ENCODE measurements around the gene KRTAP9-7. TPM values are rescaled to one million over a fixed set of nuclear protein-coding genes. Genes with fewer than 3 reads are reported as not detected.

Gene KRTAP9-7
- total and polyA plus RNA-seq, 4 donors: not detected

DNA sequence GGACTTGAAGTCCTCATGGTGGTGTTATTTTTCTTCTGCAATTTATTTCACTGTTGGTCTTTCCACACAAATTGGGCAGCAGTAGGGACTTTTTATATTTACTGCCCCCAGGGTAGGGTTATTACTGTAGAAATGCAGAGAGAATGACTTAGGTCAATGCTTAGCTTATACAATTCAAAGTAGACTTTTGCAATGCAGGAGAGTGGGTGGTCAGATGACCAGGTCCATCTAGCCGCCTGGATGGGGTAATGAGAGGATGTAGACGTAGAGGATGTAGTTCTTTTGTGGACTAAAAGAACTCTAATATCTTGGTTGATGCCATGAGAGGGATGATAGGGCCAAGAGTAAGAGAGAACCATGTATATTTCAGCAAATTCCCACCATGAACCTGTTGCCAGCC, 42.7 kb downstream of the KRTAP9-7 start:
- H3K4me1 ChIP-seq (ENCODE audit: control insufficient read depth in 4 of 4, insufficient read depth in 4 of 4, low read length in 3 of 4): no peaks in the 10 kb centered on the region
- 60% methylated on average over 2 of the region's 2 CpGs for WGBS
- no peak overlapping the region for H3K9ac ChIP-seq (ENCODE audit: low read depth in 1 of 2, low read length in 2 of 2)
- H3K4me3 ChIP-seq (ENCODE audit: low read depth in 1 of 3, low read length in 3 of 3): no peak overlapping the region
- H3K27ac ChIP-seq (ENCODE audit: low read depth in 1 of 2, low read length in 2 of 2): no peak overlapping the region
- DNase-seq (ENCODE audit: low spot score): no peak
- no peaks in the 10 kb centered on the region for H3K27me3 ChIP-seq (ENCODE audit: control insufficient read depth in 4 of 4, insufficient read depth in 4 of 4, low read length in 3 of 4)
- TF ChIP-seq, protein P1, sequence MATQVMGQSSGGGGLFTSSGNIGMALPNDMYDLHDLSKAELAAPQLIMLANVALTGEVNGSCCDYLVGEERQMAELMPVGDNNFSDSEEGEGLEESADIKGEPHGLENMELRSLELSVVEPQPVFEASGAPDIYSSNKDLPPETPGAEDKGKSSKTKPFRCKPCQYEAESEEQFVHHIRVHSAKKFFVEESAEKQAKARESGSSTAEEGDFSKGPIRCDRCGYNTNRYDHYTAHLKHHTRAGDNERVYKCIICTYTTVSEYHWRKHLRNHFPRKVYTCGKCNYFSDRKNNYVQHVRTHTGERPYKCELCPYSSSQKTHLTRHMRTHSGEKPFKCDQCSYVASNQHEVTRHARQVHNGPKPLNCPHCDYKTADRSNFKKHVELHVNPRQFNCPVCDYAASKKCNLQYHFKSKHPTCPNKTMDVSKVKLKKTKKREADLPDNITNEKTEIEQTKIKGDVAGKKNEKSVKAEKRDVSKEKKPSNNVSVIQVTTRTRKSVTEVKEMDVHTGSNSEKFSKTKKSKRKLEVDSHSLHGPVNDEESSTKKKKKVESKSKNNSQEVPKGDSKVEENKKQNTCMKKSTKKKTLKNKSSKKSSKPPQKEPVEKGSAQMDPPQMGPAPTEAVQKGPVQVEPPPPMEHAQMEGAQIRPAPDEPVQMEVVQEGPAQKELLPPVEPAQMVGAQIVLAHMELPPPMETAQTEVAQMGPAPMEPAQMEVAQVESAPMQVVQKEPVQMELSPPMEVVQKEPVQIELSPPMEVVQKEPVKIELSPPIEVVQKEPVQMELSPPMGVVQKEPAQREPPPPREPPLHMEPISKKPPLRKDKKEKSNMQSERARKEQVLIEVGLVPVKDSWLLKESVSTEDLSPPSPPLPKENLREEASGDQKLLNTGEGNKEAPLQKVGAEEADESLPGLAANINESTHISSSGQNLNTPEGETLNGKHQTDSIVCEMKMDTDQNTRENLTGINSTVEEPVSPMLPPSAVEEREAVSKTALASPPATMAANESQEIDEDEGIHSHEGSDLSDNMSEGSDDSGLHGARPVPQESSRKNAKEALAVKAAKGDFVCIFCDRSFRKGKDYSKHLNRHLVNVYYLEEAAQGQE (IDR thresholded peaks at IDR 0.05): no peak
- TF ChIP-seq, protein P2, sequence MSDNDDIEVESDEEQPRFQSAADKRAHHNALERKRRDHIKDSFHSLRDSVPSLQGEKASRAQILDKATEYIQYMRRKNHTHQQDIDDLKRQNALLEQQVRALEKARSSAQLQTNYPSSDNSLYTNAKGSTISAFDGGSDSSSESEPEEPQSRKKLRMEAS (IDR thresholded peaks at IDR 0.05): no peak
- no peaks in the 10 kb centered on the region for H3K36me3 ChIP-seq (ENCODE audit: control insufficient read depth in 4 of 4, insufficient read depth in 3 of 4, low read depth in 1 of 4, low read length in 3 of 4)
- peaks cover 0 to 5% (median under 1%) of the 10 kb centered on the region in 4 donors for H3K9me3 ChIP-seq (ENCODE audit: control insufficient read depth in 4 of 4, low read length in 3 of 4)

DNA sequence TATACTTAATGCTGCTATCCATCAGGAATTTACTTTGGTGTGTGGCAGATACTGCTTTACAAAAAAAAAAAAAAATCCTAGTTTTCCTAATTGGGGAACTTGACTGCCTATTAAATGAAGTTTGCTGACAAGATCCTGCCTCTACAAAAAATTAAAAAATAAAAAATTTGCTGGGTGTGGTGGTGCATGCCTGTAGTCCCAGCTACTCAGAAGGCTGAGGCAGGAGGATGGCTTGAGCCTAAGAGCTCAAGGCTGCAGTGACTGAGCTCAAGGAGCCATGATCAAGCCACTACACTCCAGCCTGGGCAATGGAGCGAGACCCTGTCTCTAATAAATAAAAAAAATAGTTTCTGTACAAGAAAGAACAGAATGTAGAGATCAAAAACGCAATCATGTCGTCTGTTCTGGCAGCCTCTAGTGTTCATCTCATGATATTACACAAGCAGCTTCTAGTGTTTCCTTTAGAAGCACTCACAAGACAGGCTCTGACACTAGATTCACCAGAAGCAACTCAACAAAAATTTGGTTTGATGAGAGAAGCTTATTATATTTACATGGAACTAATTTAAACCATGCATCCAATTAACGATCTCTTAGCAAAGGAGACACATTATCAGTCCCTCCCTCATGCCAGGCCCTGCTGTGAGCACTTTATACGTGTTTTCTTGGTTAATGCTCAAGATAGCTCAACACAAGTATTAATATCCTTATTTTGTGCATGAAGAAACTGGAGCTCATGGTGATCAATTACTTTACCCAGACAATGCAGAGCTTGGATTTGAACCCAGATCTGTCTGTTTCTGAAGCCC, 46.8 kb downstream of the KRTAP9-7 start:
- WGBS: 32% methylated on average over 5 of the region's 5 CpGs
- H3K4me3 ChIP-seq (ENCODE audit: low read depth in 1 of 3, low read length in 3 of 3): no peak overlapping the region
- H3K27me3 ChIP-seq (ENCODE audit: control insufficient read depth in 4 of 4, insufficient read depth in 4 of 4, low read length in 3 of 4): no peaks in the 10 kb centered on the region
- H3K9me3 ChIP-seq (ENCODE audit: control insufficient read depth in 4 of 4, low read length in 3 of 4): peaks cover 0 to 5% (median under 1%) of the 10 kb centered on the region in 4 donors
- H3K4me1 ChIP-seq (ENCODE audit: control insufficient read depth in 4 of 4, insufficient read depth in 4 of 4, low read length in 3 of 4): no peaks in the 10 kb centered on the region
- no peak overlapping the region for H3K27ac ChIP-seq (ENCODE audit: low read depth in 1 of 2, low read length in 2 of 2)
- no peak for DNase-seq (ENCODE audit: low spot score)
- TF ChIP-seq RAD21 (IDR thresholded peaks at IDR 0.05): peak; percentile 70 to 74
- TF ChIP-seq, protein P3, sequence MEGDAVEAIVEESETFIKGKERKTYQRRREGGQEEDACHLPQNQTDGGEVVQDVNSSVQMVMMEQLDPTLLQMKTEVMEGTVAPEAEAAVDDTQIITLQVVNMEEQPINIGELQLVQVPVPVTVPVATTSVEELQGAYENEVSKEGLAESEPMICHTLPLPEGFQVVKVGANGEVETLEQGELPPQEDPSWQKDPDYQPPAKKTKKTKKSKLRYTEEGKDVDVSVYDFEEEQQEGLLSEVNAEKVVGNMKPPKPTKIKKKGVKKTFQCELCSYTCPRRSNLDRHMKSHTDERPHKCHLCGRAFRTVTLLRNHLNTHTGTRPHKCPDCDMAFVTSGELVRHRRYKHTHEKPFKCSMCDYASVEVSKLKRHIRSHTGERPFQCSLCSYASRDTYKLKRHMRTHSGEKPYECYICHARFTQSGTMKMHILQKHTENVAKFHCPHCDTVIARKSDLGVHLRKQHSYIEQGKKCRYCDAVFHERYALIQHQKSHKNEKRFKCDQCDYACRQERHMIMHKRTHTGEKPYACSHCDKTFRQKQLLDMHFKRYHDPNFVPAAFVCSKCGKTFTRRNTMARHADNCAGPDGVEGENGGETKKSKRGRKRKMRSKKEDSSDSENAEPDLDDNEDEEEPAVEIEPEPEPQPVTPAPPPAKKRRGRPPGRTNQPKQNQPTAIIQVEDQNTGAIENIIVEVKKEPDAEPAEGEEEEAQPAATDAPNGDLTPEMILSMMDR (IDR thresholded peaks at IDR 0.05; ENCODE audit: low read depth, low read length, missing input control): peak; percentile 71
- TF ChIP-seq, protein P1 (IDR thresholded peaks at IDR 0.05): no peak
- no peaks in the 10 kb centered on the region for H3K36me3 ChIP-seq (ENCODE audit: control insufficient read depth in 4 of 4, insufficient read depth in 3 of 4, low read depth in 1 of 4, low read length in 3 of 4)
- H3K9ac ChIP-seq (ENCODE audit: low read depth in 1 of 2, low read length in 2 of 2): no peak overlapping the region
